ENCODE measurements around the gene ZNF462.

DNA sequence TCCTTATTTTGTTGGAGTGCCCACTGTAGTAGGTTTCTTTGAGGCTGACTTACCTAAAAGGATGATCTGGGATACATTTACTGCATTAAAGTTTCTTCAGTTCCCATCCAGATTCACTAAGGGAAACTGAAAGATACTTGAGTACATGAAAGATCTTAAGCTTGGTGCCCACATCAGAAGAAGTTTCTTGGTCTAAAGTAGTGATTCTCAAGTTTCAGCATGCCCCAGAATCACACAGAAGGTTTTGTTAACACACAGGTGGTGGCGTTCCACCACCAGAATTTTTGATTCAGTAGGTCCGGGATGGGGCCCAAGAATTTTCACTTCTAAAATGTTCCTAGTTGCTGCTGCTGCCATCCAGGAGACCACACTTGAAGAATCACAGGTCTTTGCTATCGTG, 171.0 kb downstream of the ZNF462 start:
- TF ChIP-seq POLR2A (IDR thresholded peaks at IDR 0.05) (no peak), POLR2AphosphoS5 (IDR thresholded peaks at IDR 0.05) (no peak)
- TF ChIP-seq, protein P1, sequence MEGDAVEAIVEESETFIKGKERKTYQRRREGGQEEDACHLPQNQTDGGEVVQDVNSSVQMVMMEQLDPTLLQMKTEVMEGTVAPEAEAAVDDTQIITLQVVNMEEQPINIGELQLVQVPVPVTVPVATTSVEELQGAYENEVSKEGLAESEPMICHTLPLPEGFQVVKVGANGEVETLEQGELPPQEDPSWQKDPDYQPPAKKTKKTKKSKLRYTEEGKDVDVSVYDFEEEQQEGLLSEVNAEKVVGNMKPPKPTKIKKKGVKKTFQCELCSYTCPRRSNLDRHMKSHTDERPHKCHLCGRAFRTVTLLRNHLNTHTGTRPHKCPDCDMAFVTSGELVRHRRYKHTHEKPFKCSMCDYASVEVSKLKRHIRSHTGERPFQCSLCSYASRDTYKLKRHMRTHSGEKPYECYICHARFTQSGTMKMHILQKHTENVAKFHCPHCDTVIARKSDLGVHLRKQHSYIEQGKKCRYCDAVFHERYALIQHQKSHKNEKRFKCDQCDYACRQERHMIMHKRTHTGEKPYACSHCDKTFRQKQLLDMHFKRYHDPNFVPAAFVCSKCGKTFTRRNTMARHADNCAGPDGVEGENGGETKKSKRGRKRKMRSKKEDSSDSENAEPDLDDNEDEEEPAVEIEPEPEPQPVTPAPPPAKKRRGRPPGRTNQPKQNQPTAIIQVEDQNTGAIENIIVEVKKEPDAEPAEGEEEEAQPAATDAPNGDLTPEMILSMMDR (IDR thresholded peaks at IDR 0.05), result no peak
